Prostate gland (tissue), 2 donors: ENCODE measurements around the gene FBP1. TPM values are rescaled to one million over a fixed set of nuclear protein-coding genes. Genes with fewer than 3 reads are reported as not detected.

ENCODE experiments used
- DNase-seq: peaks from one replicate; pipeline ENCODE4 v3.0.0-alpha.2; 2019; ENCODE audit warnings: low spot score
- H3K27ac ChIP-seq, 2 donors: fragments of 200-600 bp; sonication (generic); 2 replicates each; pipeline ENCODE4 v1.5.1; 2017 to 2019
- H3K27me3 ChIP-seq: fragments of 200-600 bp; sonication (generic); replicated peaks from 2 replicates; pipeline ENCODE4 v1.5.1; 2019; ENCODE audit not compliant: insufficient read depth
- H3K36me3 ChIP-seq, 2 donors: fragments of 200-600 bp; sonication (generic); 1 replicate in 1 of 2; 2 replicates in 1 of 2; pipeline versions ENCODE4 v1.5.1 to v1.8.1; 2017 to 2019
- H3K4me1 ChIP-seq: fragments of 200-600 bp; sonication (generic); replicated peaks from 2 replicates; pipeline ENCODE4 v1.5.1; 2019
- H3K4me3 ChIP-seq, 2 donors: fragments of 200-600 bp; sonication (generic); 2 replicates each; pipeline ENCODE4 v1.5.1; 2017 to 2019
- H3K9me3 ChIP-seq: fragments of 200-600 bp; sonication (generic); 2 replicates; pipeline ENCODE4 v1.5.1; 2017
- POLR2A ChIP-seq: fragments of 450-650 bp; IDR thresholded peaks from one replicate; pipeline ENCODE4 v1.6.1; 2016; ENCODE audit warnings: antibody characterized with exemption, mild to moderate bottlenecking
- POLR2AphosphoS5 ChIP-seq: sonication (generic); formaldehyde crosslinking; IDR thresholded peaks from one replicate; pipeline ENCODE4 v1.6.1; 2017; ENCODE audit warnings: antibody characterized with exemption
- WGBS: methylation state at CpG from one replicate; pipeline ENCODE4 v1.1.5; 2018; 5-methylcytosine and 5-hydroxymethylcytosine counted together
- intact Hi-C: fragments of 100-400 bp; cut with DNase I; formaldehyde crosslinking; loops from one replicate; pipeline ENCODE4 v1.14.2; 2022
- total RNA-seq, 2 donors: library from RNA; depleted of rRNA; stranded (reverse); fragments of >200 nt; gene quantifications; one replicate each; pipeline ENCODE4 v1.1.0, GENCODE V29; 2016
- TF ChIP-seq, protein P1 (sequence below), 4 experiments: fragments of 200-600 bp in 2 of 4; fragments of 450-650 bp in 2 of 4; sonication (generic) in 2 of 4; IDR thresholded peaks; 1 replicate in 3 of 4; 2 replicates in 1 of 4; pipeline ENCODE4 v1.5.1; 2016 to 2019; ENCODE audit warnings: antibody characterized with exemption in 4 of 4, mild to moderate bottlenecking in 2 of 4, moderate library complexity in 2 of 4

Gene FBP1
- total RNA-seq, 2 donors from 2014 or later = 19.5 to 41.4 TPM

DNA sequence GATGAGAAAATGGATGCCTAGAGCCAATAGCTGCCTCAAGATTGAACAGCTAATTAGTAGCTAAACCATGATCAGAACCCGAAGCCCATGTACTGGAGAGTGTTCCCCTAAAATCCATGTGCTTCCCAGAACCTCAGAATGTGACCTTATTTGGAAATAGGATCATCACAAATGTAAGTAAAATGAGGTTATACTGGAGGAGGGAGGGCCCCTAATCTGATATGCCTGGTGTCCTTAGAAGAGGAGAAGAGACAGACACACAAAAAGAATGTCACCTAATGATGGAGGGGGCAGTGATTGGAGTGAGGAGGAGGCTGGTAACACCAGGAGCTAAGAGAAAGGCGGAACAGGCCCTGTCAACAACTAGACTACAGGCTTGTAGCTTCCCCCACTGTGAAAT, 41.3 kb upstream of the FBP1 start:
- no peaks in the 10 kb centered on the region for H3K36me3 ChIP-seq
- H3K27me3 ChIP-seq = no peaks in the 10 kb centered on the region
- H3K27ac ChIP-seq = no peak overlapping the region
- TF ChIP-seq POLR2AphosphoS5 (no peak), POLR2A (no peak)
- TF ChIP-seq, protein P1, sequence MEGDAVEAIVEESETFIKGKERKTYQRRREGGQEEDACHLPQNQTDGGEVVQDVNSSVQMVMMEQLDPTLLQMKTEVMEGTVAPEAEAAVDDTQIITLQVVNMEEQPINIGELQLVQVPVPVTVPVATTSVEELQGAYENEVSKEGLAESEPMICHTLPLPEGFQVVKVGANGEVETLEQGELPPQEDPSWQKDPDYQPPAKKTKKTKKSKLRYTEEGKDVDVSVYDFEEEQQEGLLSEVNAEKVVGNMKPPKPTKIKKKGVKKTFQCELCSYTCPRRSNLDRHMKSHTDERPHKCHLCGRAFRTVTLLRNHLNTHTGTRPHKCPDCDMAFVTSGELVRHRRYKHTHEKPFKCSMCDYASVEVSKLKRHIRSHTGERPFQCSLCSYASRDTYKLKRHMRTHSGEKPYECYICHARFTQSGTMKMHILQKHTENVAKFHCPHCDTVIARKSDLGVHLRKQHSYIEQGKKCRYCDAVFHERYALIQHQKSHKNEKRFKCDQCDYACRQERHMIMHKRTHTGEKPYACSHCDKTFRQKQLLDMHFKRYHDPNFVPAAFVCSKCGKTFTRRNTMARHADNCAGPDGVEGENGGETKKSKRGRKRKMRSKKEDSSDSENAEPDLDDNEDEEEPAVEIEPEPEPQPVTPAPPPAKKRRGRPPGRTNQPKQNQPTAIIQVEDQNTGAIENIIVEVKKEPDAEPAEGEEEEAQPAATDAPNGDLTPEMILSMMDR (IDR thresholded peaks at IDR 0.05) = no peak
- no peak overlapping the region for H3K4me3 ChIP-seq
- no peaks in the 10 kb centered on the region for H3K9me3 ChIP-seq
- intact Hi-C loops = loop anchor here (2.0 to 10.0 kb wide), 2 partner anchors 114 to 450 kb away; no protein-coding TSS in a partner anchor
- no peak for DNase-seq
- no peaks in the 10 kb centered on the region for H3K4me1 ChIP-seq
- WGBS = 84% methylated on average over 2 of the region's 2 CpGs

DNA sequence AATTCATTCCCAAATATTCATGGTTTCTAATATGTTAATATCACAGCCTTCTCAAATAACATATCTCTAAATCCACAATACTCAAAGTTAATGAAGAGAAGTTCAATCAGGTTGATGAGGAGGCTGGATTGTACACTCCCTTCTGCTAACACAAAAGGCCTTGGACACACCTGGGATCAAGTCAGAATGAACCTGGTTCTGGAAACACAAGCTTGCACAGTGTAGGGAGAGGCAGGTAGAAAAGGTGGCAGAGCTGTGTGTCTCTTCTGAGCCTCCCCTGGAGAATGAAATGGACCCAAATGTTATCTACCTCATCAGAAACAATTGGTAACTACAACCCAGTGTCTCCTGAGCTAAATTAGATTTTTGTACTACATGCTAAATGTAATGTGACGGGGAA, 40.7 kb upstream of the FBP1 start:
- Histone ChIP-seq H3K27ac (no peak overlapping the region), H3K4me1 (no peaks in the 10 kb centered on the region), H3K9me3 (no peaks in the 10 kb centered on the region), H3K27me3 (no peaks in the 10 kb centered on the region), H3K36me3 (no peaks in the 10 kb centered on the region), H3K4me3 (no peak overlapping the region)
- DNase-seq = no peak
- TF ChIP-seq POLR2A (no peak), POLR2AphosphoS5 (no peak)
- TF ChIP-seq, protein P1 (IDR thresholded peaks at IDR 0.05) = no peak
- 91% methylated on average over 1 of the region's 1 CpG for WGBS
- intact Hi-C loops = loop anchor here (2.0 to 10.0 kb wide), 2 partner anchors 115 to 451 kb away; no protein-coding TSS in a partner anchor

DNA sequence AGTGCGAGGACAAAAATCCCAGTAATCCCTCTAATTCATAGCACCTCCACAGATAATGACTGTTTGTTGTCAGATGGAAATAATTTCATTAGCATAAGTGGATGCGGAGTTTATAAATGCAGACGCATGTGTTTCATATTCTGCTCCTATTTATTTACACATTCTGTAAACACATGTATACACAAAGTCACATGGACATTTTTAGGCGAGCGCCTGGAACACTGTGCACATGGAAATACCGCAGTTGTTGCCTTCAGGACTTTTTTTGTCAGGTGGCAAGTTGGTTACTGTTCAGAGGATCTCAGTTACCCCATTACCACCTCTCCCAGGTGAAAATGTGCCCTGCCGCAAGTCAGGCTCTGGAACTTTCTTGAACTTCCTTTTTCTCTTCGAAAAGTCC, 40.3 kb upstream of the FBP1 start:
- H3K9me3 ChIP-seq = no peaks in the 10 kb centered on the region
- no peak overlapping the region for H3K4me3 ChIP-seq
- no peaks in the 10 kb centered on the region for H3K27me3 ChIP-seq
- intact Hi-C loops = no loop called here
- H3K4me1 ChIP-seq = no peaks in the 10 kb centered on the region
- 92% methylated on average over 8 of the region's 8 CpGs for WGBS
- TF ChIP-seq POLR2A (no peak), POLR2AphosphoS5 (no peak)
- TF ChIP-seq, protein P1 (IDR thresholded peaks at IDR 0.05) = no peak
- no peaks in the 10 kb centered on the region for H3K36me3 ChIP-seq
- no peak overlapping the region for H3K27ac ChIP-seq
- DNase-seq = no peak

DNA sequence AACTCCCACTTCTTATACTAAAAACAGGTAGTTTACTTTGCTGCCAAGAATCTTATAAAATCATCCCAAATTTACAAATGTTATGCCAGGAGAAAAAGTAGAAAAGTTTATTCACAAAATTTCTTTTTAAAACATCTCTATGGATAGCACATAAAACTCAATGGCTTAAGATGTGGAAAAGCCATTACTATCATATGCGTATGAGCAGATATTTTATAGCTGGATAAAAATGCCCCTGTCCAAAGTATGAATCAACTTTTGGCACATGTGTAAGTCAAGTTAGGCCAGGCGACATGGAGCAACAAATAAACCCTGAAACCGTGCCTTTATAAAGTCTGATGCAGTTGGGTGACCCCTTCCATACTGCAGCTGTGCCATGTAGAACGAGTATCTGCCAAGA, 38.6 kb upstream of the FBP1 start:
- Histone ChIP-seq H3K27me3 (no peaks in the 10 kb centered on the region), H3K27ac (no peak overlapping the region), H3K4me3 (no peak overlapping the region), H3K4me1 (no peaks in the 10 kb centered on the region), H3K36me3 (no peaks in the 10 kb centered on the region), H3K9me3 (no peaks in the 10 kb centered on the region)
- no peak for DNase-seq
- intact Hi-C loops = no loop called here
- 24% methylated on average over 4 of the region's 4 CpGs for WGBS
- no peak for TF ChIP-seq POLR2A
- TF ChIP-seq, protein P1 (IDR thresholded peaks at IDR 0.05) = no peak
- no peak for TF ChIP-seq POLR2AphosphoS5

DNA sequence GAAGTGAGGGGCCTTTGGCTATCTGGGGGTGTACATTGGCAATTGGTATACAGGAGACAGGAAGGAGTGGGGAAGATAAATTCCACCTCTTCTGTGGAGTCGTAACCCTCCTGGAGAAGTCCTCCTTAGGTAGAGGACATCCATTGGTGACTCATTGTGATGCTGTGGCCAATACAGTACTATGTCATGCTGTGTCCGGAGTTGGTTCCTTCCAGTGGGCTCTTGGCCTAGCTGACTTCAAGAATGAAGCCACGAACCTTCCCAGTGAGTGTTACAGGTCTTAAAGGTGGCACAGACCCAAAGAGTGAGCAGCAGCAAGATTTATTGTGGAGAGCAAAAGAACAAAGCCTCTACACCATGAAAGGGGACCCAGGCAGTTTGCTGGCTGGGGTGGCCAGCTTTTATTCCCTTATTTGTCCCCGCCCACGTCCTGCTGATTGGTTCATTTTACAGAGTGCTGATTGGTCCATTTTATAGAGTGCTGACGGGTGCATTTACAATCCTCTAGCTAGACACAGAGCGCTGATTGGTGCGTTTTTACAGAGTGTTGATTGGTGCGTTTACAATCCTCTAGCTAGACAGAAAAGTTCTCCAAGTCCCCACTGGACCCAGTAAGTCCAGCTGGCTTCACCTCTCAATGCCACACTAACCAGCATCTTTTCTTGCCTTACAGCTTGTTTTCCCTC, 37.3 kb upstream of the FBP1 start:
- TF ChIP-seq, protein P1 (IDR thresholded peaks at IDR 0.05) = no peak
- no peak for TF ChIP-seq POLR2A
- no peak for TF ChIP-seq POLR2AphosphoS5
- intact Hi-C loops = no loop called here
- Histone ChIP-seq H3K4me1 (no peaks in the 10 kb centered on the region), H3K36me3 (no peaks in the 10 kb centered on the region), H3K27ac (no peak overlapping the region), H3K4me3 (no peak overlapping the region), H3K27me3 (no peaks in the 10 kb centered on the region), H3K9me3 (no peaks in the 10 kb centered on the region)
- DNase-seq = no peak
- 85% methylated on average over 9 of the region's 9 CpGs for WGBS
